Lower leg skin (tissue), 3 donors: ENCODE data around the gene TEX9.

ENCODE experiments used
- POLR2A ChIP-seq, 2 donors: fragments of 450-650 bp; IDR thresholded peaks; one replicate each; pipeline ENCODE4 v1.6.1; 2016 to 2017; ENCODE audit warnings: antibody characterized with exemption in 2 of 2, mild to moderate bottlenecking in 1 of 2, moderate library complexity in 1 of 2
- TF ChIP-seq, protein P1 (sequence below), 3 donors: fragments of 450-650 bp; IDR thresholded peaks; one replicate each; pipeline ENCODE4 v1.5.1; 2016; ENCODE audit warnings: antibody characterized with exemption in 3 of 3, mild to moderate bottlenecking in 3 of 3, moderate library complexity in 2 of 3

DNA sequence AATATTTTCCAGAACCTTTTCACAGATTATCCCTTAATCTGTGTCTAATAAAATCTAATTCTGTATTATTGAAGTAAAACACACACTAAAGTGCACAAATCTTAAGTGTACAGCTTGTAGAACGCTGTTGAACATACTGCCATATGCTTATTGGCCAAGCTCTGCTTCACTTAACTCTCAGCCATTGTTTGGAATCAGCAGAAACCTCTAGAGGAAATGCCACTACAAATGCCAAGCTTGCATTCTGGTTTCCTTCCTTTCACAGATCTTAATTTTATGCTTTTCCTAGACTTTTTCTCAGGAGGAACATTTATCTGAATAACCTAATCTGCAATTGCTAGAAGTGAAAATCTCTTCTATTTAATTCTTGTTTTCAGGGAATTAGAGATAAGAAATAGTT lies 89.6 kb downstream of the TEX9 start:
- TF ChIP-seq, protein P1, sequence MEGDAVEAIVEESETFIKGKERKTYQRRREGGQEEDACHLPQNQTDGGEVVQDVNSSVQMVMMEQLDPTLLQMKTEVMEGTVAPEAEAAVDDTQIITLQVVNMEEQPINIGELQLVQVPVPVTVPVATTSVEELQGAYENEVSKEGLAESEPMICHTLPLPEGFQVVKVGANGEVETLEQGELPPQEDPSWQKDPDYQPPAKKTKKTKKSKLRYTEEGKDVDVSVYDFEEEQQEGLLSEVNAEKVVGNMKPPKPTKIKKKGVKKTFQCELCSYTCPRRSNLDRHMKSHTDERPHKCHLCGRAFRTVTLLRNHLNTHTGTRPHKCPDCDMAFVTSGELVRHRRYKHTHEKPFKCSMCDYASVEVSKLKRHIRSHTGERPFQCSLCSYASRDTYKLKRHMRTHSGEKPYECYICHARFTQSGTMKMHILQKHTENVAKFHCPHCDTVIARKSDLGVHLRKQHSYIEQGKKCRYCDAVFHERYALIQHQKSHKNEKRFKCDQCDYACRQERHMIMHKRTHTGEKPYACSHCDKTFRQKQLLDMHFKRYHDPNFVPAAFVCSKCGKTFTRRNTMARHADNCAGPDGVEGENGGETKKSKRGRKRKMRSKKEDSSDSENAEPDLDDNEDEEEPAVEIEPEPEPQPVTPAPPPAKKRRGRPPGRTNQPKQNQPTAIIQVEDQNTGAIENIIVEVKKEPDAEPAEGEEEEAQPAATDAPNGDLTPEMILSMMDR (IDR thresholded peaks at IDR 0.05) = no peak
- TF ChIP-seq POLR2A (IDR thresholded peaks at IDR 0.05) = no peak
